Esophagus squamous epithelium (tissue), 5 donors: ENCODE measurements around the gene MEGF6. TPM values are rescaled to one million over a fixed set of nuclear protein-coding genes. Genes with fewer than 3 reads are reported as not detected.

Experiments used
- DNase-seq: peaks from one replicate; lab custom pipeline; 2025; lab: John Stamatoyannopoulos, UW
- H3K27ac ChIP-seq, 4 donors: fragments of 200-600 bp; sonication (generic); one replicate each; pipeline ENCODE4 v1.5.1; 2016 to 2019; ENCODE audit warnings: mild to moderate bottlenecking in 1 of 4
- H3K27me3 ChIP-seq, 4 donors: fragments of 200-600 bp; sonication (generic); 1 replicate in 3 of 4; 2 replicates in 1 of 4; pipeline versions ENCODE4 v1.5.1 to v1.6.0; 2017 to 2021; ENCODE audit warnings: antibody characterized with exemption in 1 of 4
- H3K36me3 ChIP-seq, 3 donors: fragments of 200-600 bp; sonication (generic); one replicate each; pipeline ENCODE4 v1.5.1; 2016 to 2019
- H3K4me1 ChIP-seq, 3 donors: fragments of 200-600 bp; sonication (generic); one replicate each; pipeline ENCODE4 v1.5.1; 2017 to 2019
- H3K4me3 ChIP-seq, 4 donors: fragments of 200-600 bp; sonication (generic); 1 replicate in 3 of 4; 2 replicates in 1 of 4; pipeline ENCODE4 v1.5.1; 2016 to 2019; ENCODE audit warnings: mild to moderate bottlenecking in 2 of 4, moderate library complexity in 1 of 4
- H3K9me3 ChIP-seq, 3 donors: fragments of 200-600 bp; sonication (generic); one replicate each; pipeline ENCODE4 v1.5.1; 2016 to 2019
- CTCF ChIP-seq, 6 experiments: fragments of 450-650 bp in 4 of 6; fragments of 200-600 bp in 2 of 6; sonication (generic) in 2 of 6; IDR thresholded peaks; one replicate each; pipeline ENCODE4 v1.5.1; 2016 to 2019; ENCODE audit warnings: antibody characterized with exemption in 6 of 6, mild to moderate bottlenecking in 4 of 6, moderate library complexity in 4 of 6
- POLR2A ChIP-seq, 4 donors: fragments of 450-650 bp; IDR thresholded peaks; one replicate each; pipeline ENCODE4 v1.6.1; 2017; ENCODE audit warnings: antibody characterized with exemption in 4 of 4, mild to moderate bottlenecking in 4 of 4, moderate library complexity in 3 of 4
- WGBS, 2 donors: methylation state at CpG; one replicate each; pipeline ENCODE4 v1.1.5; 2018; 5-methylcytosine and 5-hydroxymethylcytosine counted together
- intact Hi-C: fragments of 100-400 bp; cut with DNase I; formaldehyde crosslinking; loops from one replicate; pipeline ENCODE4 v1.15.0; 2022
- total RNA-seq, 4 donors: library from RNA; depleted of rRNA; stranded (reverse); fragments of >200 nt; gene quantifications; one replicate each; pipeline ENCODE4 v1.1.0, GENCODE V29; 2016
- donor health status: DM: yes; HTN: yes; CAD: no.

Gene MEGF6
- total RNA-seq, 4 donors from 2014 or later = 8.8 to 27.1 (median 16.8) TPM

DNA sequence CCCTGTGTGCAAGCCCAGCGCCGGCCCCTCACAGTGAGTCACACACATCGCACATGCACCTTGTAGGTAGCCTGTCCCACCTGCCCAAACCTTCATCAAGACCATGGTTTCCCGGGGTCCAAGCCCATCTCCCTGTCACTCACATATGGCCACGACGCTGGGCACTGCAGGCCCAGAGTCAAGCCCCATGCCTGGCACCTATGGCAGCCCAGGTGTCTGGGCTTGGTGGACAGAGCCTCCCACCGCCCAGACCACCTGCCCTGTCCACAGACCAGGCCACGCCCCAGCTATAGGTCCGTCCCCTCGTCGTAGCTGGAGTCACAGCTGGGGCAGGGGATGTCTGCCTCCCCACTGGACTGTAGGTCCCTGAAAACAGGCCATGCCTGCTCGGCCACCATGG lies 48.2 kb downstream of the MEGF6 start:
- no CpG with 5 or more reads among the region's 12 CpGs for WGBS, 2 donors

GRCh38 chr1:3562712-3563111 lies 48.6 kb downstream of the MEGF6 start:
- Histone ChIP-seq H3K4me3 (no peak overlapping the region), H3K36me3 (no peaks in the 10 kb centered on the region), H3K9me3 (peaks cover 0 to 13% (median 0%) of the 10 kb centered on the region in 3 donors), H3K27ac (no peak overlapping the region), H3K4me1 (peaks cover 0 to 16% (median 0%) of the 10 kb centered on the region in 3 donors), H3K27me3 (peaks cover 0 to 49% (median 0%) of the 10 kb centered on the region in 4 donors)
- intact Hi-C loops = no loop called here
- DNase-seq = no peak
- TF ChIP-seq POLR2A (IDR thresholded peaks at IDR 0.05) (no peak), CTCF (IDR thresholded peaks at IDR 0.05) (no peak)
- 76 to 100% methylated on average over 1 to 2 of the region's 8 CpGs for WGBS, 2 donors

More for the DNA sequence above, 48.2 kb downstream of the MEGF6 start:
- intact Hi-C loops = no loop called here
- DNase-seq = no peak
- H3K36me3 ChIP-seq = no peaks in the 10 kb centered on the region
- peaks cover 0 to 16% (median 0%) of the 10 kb centered on the region in 3 donors for H3K4me1 ChIP-seq
- no peak for TF ChIP-seq CTCF (IDR thresholded peaks at IDR 0.05)
- TF ChIP-seq POLR2A (IDR thresholded peaks at IDR 0.05) = no peak
- no peak overlapping the region for H3K27ac ChIP-seq
- H3K27me3 ChIP-seq = peaks cover 0 to 46% (median 0%) of the 10 kb centered on the region in 4 donors
- H3K9me3 ChIP-seq = peaks cover 0 to 9% (median 0%) of the 10 kb centered on the region in 3 donors
- no peak overlapping the region for H3K4me3 ChIP-seq

GRCh38 chr1:3561702-3562101 lies 49.6 kb downstream of the MEGF6 start:
- DNase-seq = no peak
- Histone ChIP-seq H3K4me1 (peaks cover 0 to 25% (median 0%) of the 10 kb centered on the region in 3 donors), H3K27me3 (peaks cover 0 to 56% (median 0%) of the 10 kb centered on the region in 4 donors), H3K27ac (no peak overlapping the region), H3K4me3 (no peak overlapping the region), H3K36me3 (no peaks in the 10 kb centered on the region), H3K9me3 (peaks cover 0 to 14% (median 0%) of the 10 kb centered on the region in 3 donors)
- no peak for TF ChIP-seq CTCF (IDR thresholded peaks at IDR 0.05)
- TF ChIP-seq POLR2A (IDR thresholded peaks at IDR 0.05) = no peak
- 64 to 65% methylated on average over 10 of the region's 13 CpGs for WGBS, 2 donors
- intact Hi-C loops = no loop called here

GRCh38 chr1:3560981-3561380 lies 50.3 kb downstream of the MEGF6 start:
- no peak overlapping the region for H3K4me3 ChIP-seq
- H3K27ac ChIP-seq = no peak overlapping the region
- DNase-seq = no peak
- peaks cover 0 to 56% (median 0%) of the 10 kb centered on the region in 4 donors for H3K27me3 ChIP-seq
- peaks cover 0 to 14% (median 0%) of the 10 kb centered on the region in 3 donors for H3K9me3 ChIP-seq
- peaks cover 0 to 33% (median 0%) of the 10 kb centered on the region in 3 donors for H3K4me1 ChIP-seq
- TF ChIP-seq POLR2A (IDR thresholded peaks at IDR 0.05) = no peak
- TF ChIP-seq CTCF (IDR thresholded peaks at IDR 0.05) = no peak
- intact Hi-C loops = no loop called here
- WGBS, 2 donors = 85% methylated on average over 4 of the region's 9 CpGs; no CpG with 5 or more reads in 1 of the 2 donors
- no peaks in the 10 kb centered on the region for H3K36me3 ChIP-seq

- WGBS, 2 donors = 83 to 89% methylated on average over 4 to 6 of the region's 17 CpGs
- peaks cover 0 to 14% (median 0%) of the 10 kb centered on the region in 3 donors for H3K9me3 ChIP-seq
- H3K4me1 ChIP-seq = peaks cover 0 to 39% (median 2%) of the 10 kb centered on the region in 3 donors
- no peak for DNase-seq
- peaks cover 0 to 60% (median 0%) of the 10 kb centered on the region in 4 donors for H3K27me3 ChIP-seq
- no peak overlapping the region for H3K27ac ChIP-seq
- intact Hi-C loops = no loop called here
- TF ChIP-seq POLR2A (IDR thresholded peaks at IDR 0.05) = no peak
- no peak for TF ChIP-seq CTCF (IDR thresholded peaks at IDR 0.05)
- H3K36me3 ChIP-seq = no peaks in the 10 kb centered on the region
- no peak overlapping the region for H3K4me3 ChIP-seq
Observed at GRCh38 chr1:3560251-3560871, 50.9 kb downstream of the MEGF6 start.
